NCI-H1436 treated with DMSO at 0.1 percent for 48 hours (cell line): ENCODE measurements around the gene PRKCA.

Experiments
- DNase-seq: peaks from one replicate; lab custom pipeline; 2025; lab: John Stamatoyannopoulos, UW

PRKCA gene

DNA sequence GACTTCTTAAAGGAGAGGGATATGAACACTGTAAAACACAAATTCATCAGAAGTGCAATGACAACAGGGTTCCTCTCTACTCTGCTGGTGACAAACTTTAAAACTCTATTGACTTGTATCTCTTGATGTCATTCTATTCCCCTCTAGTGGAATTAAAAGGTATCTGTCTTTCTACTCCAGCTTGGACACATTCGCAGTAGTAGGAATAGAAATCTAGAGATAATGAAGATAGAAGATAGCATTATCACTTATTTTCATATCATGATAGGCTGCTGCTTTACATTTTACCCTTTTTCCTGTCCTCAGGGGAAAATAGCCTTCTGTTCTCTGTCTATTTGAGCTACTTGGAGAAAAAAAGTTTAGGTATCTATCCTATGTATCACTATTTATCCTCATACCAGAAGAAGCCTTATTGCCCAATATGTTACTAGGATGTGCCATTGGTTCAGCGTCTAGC is 322.9 kb downstream of the PRKCA start:
- DNase-seq: peak; percentile 18

DNA sequence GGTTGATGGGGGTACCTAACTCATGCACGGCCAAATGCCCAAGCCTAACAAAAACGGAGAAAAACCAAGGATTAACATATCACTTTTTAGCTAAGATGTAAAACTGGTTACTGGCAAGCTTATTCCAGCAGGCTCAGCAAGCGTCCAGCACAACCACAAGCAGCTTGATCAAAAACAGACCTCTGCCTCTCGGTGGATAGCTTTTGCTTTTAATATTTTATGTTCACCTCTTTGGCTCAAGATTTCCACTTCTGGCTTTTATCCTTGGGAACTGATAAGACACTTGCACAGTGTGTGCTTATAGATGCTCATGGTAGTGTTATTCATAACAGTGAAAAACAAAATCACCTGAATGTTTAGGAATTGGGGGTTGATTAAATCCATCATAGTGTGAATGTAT is 325.6 kb downstream of the PRKCA start:
- no peak for DNase-seq

DNA sequence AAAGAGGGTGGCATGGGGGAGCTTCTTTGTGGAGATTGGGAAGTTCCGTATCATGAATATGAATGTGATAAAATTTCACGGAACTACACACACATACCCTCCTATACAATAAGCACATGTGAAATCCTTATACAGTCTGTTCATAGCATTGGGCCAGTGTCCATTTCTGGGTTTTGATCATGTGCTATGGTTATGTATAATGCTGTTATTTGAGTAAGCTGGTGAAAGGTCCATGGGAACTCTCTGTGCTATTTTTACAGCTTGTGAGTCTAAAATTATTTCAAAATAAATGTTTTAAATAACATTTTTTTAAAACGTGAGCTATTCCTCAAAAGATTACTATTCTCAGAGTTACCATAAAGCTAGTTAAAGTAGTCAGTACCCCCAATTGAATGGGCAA is 327.3 kb downstream of the PRKCA start:
- DNase-seq: no peak

DNA sequence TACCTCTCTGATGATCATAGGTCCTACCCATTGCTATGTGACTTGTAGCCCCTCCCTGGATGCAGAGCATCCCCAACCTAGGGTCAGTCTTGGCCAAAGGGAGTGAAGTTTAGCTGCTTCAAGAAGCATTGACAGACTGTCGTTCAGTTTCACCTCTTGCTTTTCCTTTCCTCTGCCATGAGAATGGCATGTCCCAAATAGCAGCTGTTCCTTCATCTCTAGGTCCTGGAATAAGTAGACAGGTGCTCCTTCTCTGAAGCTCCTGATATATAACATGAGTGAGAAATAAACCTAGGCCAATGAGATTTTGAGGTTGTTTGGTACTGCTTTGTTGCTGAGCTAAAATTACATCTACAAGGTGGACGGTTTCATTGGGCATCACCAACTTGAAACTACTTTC is 328.0 kb downstream of the PRKCA start:
- no peak for DNase-seq

DNA sequence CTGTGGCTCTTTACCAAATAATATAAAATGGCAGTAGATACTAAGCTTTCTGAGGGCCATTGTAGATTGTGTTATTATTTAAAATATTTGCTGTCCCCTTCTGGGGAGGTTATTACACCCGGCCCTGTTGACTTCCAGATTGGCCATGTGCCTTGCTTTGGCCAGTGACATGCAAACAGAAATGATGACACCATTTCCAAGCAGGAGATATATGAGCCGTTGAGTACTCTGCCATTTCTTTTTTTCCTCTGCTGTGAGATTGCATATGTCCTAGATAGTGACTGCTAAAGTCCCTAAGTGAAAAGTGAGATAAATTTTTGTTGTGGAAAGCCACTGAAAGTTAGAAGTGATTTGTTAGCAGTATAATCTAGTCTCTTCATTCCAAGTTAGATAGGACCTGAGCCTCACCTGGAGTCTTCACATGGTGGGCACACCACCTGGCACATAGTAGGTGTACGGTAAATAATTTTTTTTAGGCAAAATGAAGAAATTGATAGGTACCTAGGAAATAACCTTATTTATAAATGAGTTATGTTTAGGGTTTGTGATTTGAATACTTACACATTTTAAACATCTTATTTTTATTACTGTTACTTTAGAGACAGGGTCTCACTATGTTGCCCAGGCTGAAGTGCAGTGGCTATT is 328.5 kb downstream of the PRKCA start:
- DNase-seq: no peak

DNA sequence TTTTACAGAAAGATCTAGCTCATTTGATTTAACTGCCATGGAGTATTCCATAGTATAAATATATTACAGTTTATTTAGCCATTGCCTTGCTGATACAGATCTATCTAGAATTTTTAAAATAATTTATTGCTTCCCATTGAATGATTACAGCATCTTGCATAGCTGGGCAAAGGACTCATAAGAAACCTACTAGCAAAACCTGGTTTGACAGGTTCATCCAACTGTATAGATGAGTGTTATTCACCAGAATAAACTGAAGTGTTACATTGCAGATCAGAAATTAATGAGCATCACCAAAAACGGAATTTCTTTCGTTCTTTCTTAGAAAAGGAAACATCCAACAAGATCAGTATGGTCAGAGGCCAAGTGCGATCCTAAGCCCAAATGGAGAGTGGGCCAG is 330.3 kb downstream of the PRKCA start:
- no peak for DNase-seq

DNA sequence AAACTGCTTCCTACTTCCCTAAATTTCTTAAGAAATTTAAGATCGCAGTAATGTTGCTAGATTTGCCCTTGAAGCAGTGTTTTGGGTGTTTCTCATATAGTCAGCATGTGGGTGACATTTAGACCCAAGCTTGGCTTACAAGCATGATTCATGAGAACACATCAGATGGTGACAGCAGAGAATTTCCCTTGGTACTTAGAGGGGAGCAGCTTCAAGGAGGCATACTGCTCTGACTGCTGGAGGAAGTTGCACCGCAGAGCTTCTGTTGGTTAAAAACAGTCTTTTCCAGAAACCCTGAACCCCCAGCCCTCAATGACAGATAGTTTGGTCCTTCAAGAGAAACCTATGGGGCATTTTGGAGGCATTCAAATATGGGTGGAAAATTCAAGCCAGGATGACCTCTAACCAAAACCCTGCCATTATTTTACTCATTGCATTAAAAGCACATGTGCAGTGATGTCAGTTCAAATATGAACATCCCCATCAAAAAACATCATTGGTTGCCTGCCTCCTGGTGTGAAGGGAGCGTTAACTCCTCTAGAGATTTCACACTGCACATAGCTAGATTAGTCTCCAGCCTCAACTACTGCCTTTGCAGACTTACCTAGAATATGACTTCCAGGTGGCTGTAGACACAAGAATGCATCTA is 331.0 kb downstream of the PRKCA start:
- DNase-seq: no peak

DNA sequence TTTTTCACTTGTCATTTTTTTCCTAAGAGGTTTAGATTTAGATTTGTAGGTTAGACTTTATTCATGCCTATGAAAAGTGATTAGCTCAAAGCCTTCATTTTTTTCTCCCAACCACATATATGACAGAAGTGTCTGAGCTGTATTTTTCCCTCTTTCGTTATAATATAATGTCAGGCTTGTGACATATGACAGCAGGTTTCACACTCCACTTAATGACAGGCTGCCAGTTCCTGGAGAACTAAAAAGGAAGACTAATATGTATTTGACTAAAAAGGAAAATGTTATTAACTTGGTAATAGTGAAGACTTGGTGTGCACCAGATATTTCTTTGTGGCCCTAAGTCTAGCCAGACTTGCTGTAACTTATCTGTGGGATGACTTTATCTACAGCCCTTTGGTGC is 331.8 kb downstream of the PRKCA start:
- no peak for DNase-seq

DNA sequence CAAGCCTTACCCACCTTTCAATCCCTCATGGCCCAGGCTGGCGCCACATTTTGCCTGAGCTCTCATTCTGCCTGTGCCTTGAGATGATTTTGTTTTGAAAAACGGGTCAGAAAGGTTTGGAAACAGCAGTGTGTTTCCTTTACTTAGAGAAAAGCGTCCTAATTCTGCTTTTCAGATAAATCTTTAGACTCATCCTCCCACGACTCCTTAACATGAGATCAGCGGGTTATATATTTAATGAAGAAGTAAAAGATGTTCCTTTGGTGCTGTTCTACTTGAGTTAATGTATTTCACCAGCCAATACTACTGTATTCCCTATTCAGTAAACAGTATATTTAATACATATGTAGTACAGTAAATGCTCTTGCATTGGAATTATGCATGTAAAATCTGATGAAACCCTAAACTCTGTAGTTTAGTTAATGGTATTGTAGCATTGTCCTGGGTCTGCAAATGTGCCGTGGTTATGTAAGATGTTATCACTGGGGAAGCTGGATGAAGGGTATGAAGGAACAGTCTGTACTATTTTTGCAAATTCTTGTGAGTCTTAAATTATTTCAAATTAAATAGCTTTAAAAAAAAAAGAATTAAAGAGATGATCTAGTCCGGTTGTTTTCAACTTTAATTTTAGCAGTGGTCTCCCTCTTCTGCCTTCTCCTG is 333.1 kb downstream of the PRKCA start:
- DNase-seq: no peak

DNA sequence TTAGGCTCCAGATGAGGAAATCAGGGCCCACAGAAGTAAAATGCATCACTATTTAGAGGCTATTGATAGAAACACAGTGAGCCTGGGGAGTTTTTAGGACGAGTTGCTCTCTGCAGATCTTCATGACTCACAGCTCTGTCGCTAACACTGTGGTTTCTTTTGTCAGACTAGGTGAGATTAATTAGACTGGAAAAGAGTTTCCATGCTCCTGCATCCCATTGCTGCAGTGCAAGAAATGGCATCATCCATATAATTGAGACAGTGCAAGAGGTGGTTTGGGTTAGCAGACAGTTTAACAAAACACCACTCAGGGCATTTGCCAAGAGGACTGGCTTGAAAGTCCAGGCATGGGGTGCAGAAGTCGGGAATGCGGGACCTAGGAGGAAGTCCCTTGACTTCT is 333.7 kb downstream of the PRKCA start:
- no peak for DNase-seq

DNA sequence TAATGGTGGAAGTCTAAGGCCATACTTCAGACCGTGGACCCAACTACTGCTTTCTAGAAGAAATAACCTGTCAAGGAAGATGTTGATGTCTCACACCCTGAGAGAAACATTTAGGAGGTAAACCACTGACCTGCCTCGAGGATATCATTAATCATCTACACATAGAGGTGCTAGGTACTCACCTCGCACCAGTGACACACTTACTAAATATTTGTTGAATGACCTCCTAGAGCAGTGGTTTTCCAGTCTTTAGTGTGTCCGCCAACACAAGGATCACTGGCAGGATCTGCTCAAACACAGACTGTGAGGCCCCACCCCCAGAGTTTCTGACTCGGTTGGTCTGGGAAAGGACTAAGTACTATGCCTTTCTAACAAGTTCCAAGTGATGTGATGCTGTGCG is 335.1 kb downstream of the PRKCA start:
- no peak for DNase-seq

DNA sequence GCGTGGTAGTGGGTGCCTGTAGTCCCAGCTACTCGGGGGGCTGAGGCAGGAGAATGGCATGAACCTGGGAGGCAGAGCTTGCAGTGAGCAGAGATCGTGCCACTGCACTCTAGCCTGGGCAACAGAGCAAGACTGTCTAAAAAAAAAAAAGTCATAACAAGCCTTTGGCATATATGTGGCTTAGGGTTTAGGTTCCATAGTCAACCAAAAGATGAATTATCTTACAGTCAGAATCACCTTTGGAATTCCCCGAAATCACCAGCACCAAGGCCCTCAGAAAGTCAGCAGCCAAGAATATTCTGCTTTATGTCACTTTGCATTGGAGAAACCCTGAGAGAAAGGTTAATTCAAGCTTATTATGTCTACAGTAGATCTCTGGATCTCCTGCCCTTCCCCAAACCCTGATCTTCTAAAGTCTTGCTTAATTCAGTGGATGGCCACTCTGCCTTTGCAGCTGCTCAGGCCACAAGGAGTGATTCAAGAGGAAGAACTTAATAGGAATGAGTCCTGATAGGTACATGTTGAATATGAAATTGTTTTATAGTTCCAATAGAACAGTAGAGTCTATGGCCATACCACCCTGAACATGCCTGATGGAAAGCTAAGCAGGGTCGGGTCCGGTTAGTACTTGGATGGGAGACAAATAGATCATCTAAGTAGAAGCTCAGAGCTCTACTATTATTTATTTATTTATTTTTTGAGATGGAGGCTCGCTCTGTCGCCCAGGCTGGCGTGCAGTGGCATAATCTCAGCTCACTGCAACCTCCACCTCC is 336.5 kb downstream of the PRKCA start:
- DNase-seq: no peak

DNA sequence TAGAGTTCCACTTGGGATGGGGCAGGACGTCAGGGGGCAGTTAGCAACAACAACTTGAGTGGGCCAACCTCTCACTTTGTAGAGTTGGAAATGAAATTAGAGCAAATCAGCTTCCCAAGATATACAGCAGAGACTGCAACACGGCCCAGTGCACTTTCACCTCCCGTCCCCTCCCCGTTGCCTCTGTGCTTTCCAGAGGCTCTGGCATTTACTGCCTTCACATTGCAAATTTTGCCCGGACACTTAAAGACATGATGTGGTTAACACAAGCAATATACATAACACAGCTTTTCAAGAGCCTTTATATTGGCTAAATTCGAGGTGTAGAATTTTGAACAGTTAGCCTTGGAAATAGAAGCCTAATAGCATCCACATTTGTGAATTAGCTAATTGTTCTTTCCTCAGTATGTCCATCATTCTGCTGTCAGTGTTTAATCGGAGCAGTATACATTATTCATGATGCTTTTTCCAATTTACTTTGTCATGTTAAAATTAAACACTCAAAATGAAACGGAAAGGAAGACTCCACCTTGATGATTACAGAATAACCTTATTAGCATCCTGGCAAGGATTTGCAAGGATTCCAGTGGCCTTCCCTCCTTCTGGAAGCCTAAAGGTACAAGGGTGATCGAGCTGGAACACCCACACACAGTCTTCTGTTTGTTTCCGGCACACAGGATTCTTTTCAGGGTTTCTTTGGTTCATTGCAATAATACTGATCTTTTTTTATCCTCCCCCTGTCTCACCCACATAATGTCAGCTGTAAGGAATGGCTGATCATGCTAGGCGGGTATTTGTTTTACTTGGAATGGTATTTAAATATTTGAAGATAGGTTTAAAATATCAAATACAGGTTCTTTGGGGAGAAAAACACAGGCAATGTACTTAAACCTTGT is 341.6 kb downstream of the PRKCA start:
- no peak for DNase-seq

DNA sequence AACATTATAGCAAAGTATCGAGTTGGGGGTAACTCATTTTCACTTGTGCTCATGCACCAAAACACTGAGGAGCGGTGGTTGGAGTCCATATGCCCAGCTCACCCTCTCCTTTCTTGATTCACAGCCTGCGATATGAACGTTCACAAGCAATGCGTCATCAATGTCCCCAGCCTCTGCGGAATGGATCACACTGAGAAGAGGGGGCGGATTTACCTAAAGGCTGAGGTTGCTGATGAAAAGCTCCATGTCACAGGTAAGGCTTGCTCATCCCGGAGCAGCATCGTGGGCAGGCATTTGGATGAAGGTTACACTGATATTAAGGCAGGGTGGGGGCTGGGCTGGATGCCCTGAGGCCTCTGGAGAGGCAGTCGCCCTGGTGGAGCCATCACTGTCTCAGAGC is 342.8 kb downstream of the PRKCA start:
- no peak for DNase-seq

DNA sequence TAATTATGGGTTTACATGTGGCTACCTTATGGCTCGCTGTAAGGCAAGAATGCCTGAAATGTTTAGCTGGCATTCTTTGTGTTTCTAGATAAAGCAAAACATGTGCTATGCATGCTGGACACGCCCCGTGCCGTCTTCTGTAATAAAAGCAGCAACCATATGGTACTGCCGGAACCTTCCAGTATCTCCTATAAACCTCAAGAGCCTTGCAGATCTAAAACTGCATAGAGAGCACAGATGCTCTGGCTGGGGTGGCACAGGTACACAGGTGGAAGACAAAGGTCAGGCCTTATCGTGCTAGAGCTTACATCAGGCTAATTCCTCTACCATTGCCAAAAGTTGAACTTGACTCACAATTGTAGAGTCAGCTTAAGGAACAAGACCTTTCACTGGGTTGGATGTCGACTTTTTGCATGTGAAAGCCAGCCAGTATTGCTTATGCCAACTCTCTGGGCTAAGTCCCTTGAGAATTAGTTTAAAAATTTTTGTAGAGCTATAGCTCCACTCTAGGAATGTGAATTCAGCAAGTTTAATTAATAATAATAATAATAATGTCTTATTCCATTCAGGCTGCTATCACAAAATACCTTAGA is 345.1 kb downstream of the PRKCA start:
- DNase-seq: no peak

DNA sequence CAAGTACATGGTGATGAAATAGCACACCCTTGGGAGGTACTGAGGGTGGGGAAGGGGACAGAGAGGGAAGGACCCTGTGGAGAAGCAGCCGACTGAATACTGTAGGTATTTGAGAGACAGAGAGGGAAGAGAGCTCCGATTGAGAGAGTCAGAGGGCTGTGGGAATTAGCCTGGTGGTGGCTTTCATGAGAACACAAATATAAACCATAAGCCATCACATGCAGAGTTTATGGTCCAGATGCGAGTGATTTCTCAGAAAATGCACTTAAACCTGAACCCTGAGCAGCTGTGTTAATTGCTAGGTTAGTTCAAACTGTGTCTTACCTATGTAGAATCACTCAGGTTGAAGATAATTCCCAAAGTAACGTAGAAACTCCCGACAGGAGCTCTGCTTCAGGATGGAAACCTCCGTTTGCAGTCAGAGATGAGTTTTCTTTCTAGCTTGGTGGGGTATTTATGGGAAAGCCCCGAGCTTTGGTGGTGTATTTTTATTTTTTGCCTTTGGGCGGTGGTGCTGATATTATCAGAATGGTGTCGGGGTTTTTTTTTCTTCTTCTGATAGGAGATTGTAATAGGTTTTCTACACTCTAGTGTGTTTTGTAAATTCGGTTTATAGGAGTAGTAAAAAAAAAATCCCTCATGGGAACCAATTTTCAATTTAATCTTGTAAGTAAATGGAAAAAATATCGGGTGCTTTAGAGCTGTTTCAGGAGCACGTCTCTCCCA is 347.6 kb downstream of the PRKCA start:
- no peak for DNase-seq

DNA sequence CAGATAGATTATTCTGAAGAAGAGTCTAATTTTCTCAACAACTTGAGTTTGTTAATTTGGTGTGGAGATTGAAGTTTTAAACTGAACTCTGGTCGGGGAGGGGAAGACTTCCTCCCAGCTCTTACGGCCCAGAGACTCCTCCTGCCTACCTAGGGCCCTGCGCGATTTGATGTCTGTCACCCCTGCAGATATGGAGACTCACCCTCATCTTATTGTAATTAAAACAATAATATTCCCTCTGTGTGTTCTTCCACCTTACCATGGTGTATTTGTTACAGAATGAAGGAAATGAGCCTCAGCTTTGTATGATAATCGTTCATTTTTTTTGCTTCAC is 348.1 kb downstream of the PRKCA start:
- no peak for DNase-seq

DNA sequence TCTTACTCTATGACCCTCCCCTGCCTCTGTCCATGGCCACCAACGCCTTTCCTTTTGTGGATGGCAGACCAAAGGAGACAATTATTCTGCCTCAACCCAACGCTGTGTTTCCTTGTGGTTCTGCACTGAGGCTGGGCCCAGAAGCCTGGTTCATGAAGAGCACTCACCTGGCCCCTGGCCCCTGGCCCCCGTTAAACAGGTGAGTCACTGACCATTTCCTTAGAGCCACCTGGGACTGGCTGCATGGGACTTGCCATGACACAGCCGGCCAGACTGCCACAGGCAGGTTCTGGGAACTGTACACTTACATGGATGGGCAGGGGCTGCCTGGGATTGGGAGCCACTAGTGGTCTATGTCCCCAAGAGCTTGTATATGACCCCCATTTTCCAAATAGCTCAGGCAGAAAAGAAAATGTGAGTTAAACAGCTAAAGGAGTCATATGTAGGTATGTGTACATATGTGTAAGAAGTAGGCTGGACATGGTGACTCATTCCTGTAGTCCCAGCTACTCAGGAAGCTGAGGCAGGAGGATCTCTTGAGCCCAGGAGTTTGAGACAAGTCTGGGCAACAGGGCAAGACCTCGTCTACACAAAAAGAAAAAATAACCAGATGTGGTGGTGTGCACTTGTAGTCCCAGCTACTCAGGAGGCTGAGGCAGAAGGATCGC is 350.6 kb downstream of the PRKCA start:
- DNase-seq: no peak

DNA sequence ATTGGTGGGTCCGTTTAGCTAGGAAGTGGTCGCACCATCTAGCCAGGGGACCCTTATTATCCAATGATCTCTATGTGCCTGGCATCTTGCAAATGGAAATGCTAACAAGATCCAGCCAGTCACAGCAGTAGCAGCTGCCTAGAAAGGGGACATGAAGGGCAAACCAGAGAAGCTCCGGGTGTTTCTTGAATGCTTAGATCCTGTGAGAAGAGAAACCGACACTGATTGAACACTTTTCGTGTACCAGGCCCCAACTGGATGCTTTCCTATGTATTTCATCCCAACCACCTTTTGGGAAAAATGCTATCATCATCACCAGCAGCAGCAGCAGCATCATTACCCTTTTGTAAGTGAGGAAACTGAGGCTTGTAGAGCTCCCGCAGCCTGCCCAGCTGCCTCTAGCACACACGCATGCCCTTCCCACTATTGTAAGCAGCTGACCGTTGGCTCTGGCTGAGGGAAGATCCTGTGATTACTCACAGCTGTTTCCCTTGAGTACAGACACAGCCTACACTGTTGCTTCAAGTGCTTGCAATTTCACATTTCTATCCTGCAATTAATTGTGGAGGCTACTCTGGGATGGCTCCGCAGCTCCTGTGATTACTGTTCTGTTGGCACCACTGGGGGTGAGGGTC is 351.8 kb downstream of the PRKCA start:
- no peak for DNase-seq

DNA sequence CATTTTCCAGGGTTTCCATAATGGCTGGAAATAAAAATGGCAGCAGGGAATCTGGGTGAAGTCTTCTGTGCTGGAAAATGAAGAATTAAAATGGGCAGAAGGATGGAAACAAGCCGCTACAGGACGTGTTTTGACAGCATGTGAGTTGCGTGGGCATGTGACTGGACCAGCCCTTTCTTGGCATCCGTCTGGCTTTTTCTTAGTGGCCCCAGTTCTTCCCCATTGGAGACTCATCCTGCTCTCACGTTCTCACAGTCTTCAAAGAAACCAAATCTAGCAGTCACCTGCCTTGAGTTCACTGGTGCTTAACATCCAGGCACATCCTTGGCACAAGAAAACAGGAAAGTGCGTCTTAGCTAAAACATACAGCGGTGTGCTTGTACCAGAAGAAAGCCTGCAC is 352.4 kb downstream of the PRKCA start:
- no peak for DNase-seq
